Kidney tubule cell (primary cell): Measurements from ENCODE around the gene C19orf73.
A peak's percentile ranks its signal among the peaks of the same experiment; 100 is the strongest.
"Not testable (repeated sequence)": the region's sequence is repeated elsewhere in the genome, so short reads cannot be mapped to it uniquely, and the experiment has no call there.

Experiments
- DNase-seq: peaks from one replicate; pipeline ENCODE4 v3.0.0-alpha.2; 2018; ENCODE audit warnings: low spot score

Gene C19orf73

GRCh38 chr19:49148784-49149651 is 30.1 kb upstream of the C19orf73 start:
- DNase-seq = peak; percentile 93

GRCh38 chr19:49148044-49148682 is 29.2 kb upstream of the C19orf73 start:
- DNase-seq = no peak

GRCh38 chr19:49146408-49146770 is 27.4 kb upstream of the C19orf73 start:
- not testable (repeated sequence) for DNase-seq

- peak; percentile 63 for DNase-seq
Measured at GRCh38 chr19:49145573-49146407, 26.8 kb upstream of the C19orf73 start.

- peak; percentile 92 for DNase-seq
Measured at GRCh38 chr19:49142866-49143335, 24.0 kb upstream of the C19orf73 start.

- DNase-seq = no peak
Measured at GRCh38 chr19:49141352-49141751, 22.4 kb upstream of the C19orf73 start.

- no peak for DNase-seq
Measured at GRCh38 chr19:49140951-49141350, 22.0 kb upstream of the C19orf73 start.

- DNase-seq = no peak
Measured at GRCh38 chr19:49136771-49137171, 17.8 kb upstream of the C19orf73 start.

GRCh38 chr19:49135686-49136085 is 16.7 kb upstream of the C19orf73 start:
- DNase-seq = no peak

- peak; percentile 71 for DNase-seq
Measured at GRCh38 chr19:49133621-49134454, 14.9 kb upstream of the C19orf73 start.

GRCh38 chr19:49132974-49133609 is 14.1 kb upstream of the C19orf73 start:
- DNase-seq = no peak

- no peak for DNase-seq
Measured at GRCh38 chr19:49130325-49130724, 11.4 kb upstream of the C19orf73 start.

GRCh38 chr19:49129238-49129583 is 10.3 kb upstream of the C19orf73 start:
- DNase-seq = no peak

- no peak for DNase-seq
Measured at GRCh38 chr19:49128545-49129237, 9.7 kb upstream of the C19orf73 start.

GRCh38 chr19:49127674-49128544 is 9.0 kb upstream of the C19orf73 start:
- peak; percentile 96 for DNase-seq

GRCh38 chr19:49127225-49127624 is 8.3 kb upstream of the C19orf73 start:
- DNase-seq = not testable (repeated sequence)

- no peak for DNase-seq
Measured at GRCh38 chr19:49126575-49126974, 7.6 kb upstream of the C19orf73 start.

- DNase-seq = no peak
Measured at GRCh38 chr19:49125025-49125731, 6.2 kb upstream of the C19orf73 start.

GRCh38 chr19:49123285-49123684 is 4.3 kb upstream of the C19orf73 start:
- not testable (repeated sequence) for DNase-seq
